Activated B cell treated with CpG ODN at 0.5 μM for 24 hours (primary cell): Measurements from ENCODE around the gene SLC8A2. TPM values are rescaled to one million over a fixed set of nuclear protein-coding genes. Genes with fewer than 3 reads are reported as not detected.
"Not testable (repeated sequence)": the region's sequence is repeated elsewhere in the genome, so short reads cannot be mapped to it uniquely, and the experiment has no call there.

Source experiments
- ATAC-seq: fragments of 200-7000 bp; cut with Tn5 transposase; one replicate; pipeline ENCODE4 v1.10.0; 2021; ENCODE audit warnings: low read depth, mild to moderate bottlenecking, moderate library complexity
- CTCF ChIA-PET: fragments of 350-600 bp; sonication (Branson Sonifier 250); formaldehyde crosslinking; loops from one replicate; lab custom pipeline; 2021; ENCODE audit warnings: antibody characterized with exemption; lab: Charles Lee
- POLR2A ChIA-PET: fragments of 350-600 bp; sonication (Branson Sonifier 250); formaldehyde crosslinking; loops from one replicate; lab custom pipeline; 2021; ENCODE audit warnings: antibody characterized with exemption; lab: Charles Lee
- DNase-seq: peaks from one replicate; pipeline ENCODE4 v3.0.0; 2022
- H3K27ac Mint-ChIP-seq: one replicate; pipeline ENCODE4 v1.8.0; 2020; ENCODE audit warnings: mixed read lengths
- H3K27me3 Mint-ChIP-seq: one replicate; pipeline ENCODE4 v1.8.0; 2021; ENCODE audit warnings: mixed read lengths
- H3K36me3 Mint-ChIP-seq: one replicate; pipeline ENCODE4 v1.8.0; 2021; ENCODE audit warnings: low read depth, mixed read lengths
- H3K4me1 Mint-ChIP-seq: one replicate; pipeline ENCODE4 v1.8.0; 2021; ENCODE audit warnings: mixed read lengths
- H3K4me3 Mint-ChIP-seq: one replicate; pipeline ENCODE4 v1.8.0; 2020; ENCODE audit warnings: mild to moderate bottlenecking, mixed read lengths
- H3K9me3 Mint-ChIP-seq: one replicate; pipeline ENCODE4 v1.8.0; 2020; ENCODE audit warnings: mixed read lengths
- CTCF ChIP-seq: fragments of 200-600 bp; IDR thresholded peaks from one replicate; pipeline ENCODE4 v1.8.0; 2022; ENCODE audit warnings: antibody characterized with exemption, mild to moderate bottlenecking
- intact Hi-C: fragments of 100-400 bp; cut with micrococcal nuclease; formaldehyde crosslinking; loops from one replicate; pipeline ENCODE4 v1.15.1; 2024
- total RNA-seq: library from RNA; stranded (reverse); gene quantifications from 2 replicates; pipeline ENCODE4 v1.2.3, GENCODE V29; 2022

SLC8A2 gene
- total RNA-seq, 1 donor from 2014 or later: not detected

DNA sequence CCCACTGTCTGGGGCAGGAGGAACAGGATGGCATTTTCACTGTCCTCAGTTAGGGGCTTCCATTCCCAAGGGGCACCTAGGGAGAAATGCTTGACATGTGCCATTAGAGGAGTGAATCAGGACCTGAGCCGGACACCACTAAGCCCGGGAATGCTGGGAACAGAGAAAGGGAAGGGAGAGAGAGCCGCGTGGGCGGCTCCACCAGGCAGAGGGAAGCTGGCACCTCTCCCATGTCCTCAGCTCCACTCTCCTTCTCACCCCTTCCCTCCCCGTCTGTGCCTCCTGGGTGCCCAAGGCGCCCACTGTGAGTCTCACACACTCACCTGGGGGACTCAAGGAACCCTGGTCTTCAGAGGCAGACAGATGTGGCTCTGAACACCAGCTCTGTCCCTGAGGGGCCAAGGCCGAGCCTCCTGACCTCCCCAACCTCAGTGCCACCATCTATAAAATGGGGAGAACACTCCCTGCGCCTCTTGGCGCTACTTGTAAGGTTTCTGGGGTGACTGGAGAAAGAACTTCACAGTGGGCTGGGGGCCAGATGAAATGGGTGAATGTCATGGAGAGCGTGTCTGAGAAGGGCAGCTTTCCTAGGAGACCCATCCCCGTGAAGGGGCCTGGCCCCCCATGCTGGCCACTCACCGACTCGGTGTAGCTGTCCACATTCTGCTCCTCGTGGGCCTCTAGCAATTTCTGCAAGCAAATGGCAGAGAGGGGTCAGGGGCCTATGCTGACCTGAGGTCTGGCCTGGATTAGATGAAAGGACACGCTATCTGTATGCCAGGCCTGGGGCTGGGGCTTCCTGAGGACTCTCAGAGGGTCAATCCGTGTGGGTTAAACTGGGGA lies 17.6 kb upstream of the SLC8A2 start:
- Mint-ChIP-seq H3K27me3 (no peaks in the 10 kb centered on the region), H3K4me1 (peaks cover 32% of the 10 kb centered on the region), H3K27ac (no peak overlapping the region), H3K4me3 (no peak overlapping the region), H3K9me3 (no peaks in the 10 kb centered on the region), H3K36me3 (peaks cover 53% of the 10 kb centered on the region)
- intact Hi-C loops: no loop called here
- ATAC-seq (no peak), DNase-seq (no peak)
- POLR2A ChIA-PET: interaction anchor here (0.7 kb wide), 1 partner anchor 29 kb away, joined by 5 read pairs; no protein-coding TSS in a partner anchor
- no peak for TF ChIP-seq CTCF
- CTCF ChIA-PET: no interaction called here

- Mint-ChIP-seq H3K27me3 (no peaks in the 10 kb centered on the region), H3K4me1 (peaks cover 42% of the 10 kb centered on the region), H3K4me3 (no peak overlapping the region), H3K9me3 (no peaks in the 10 kb centered on the region), H3K36me3 (peaks cover 48% of the 10 kb centered on the region), H3K27ac (no peak overlapping the region)
- no peak for ATAC-seq
- TF ChIP-seq CTCF: no peak
- no peak for DNase-seq
- CTCF ChIA-PET: no interaction called here
- intact Hi-C loops: no loop called here
- POLR2A ChIA-PET: no interaction called here
These were observed 16.1 kb upstream of the SLC8A2 start for GRCh38 chr19:47487551-47488515.

DNA sequence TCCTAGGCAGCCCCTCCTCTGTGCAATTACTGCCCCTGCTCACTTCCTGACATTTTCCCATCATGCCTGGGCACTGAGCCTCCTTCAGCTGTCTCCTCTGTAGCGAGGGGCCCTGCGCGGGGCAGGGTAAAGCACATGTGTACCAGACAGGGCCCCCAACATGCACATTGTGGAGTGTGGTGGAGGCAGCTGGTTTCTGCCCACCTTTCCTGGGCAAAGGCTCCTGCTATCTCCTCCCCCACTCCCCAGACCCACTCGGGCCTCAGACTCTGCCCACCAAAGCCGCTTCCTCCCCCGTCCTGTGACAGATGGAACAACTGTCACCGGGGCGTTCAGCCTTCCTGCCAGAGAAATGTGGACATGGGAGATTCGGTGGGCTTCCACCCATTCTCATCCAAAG lies 15.2 kb upstream of the SLC8A2 start:
- ATAC-seq: no peak
- CTCF ChIA-PET: no interaction called here
- intact Hi-C loops: no loop called here
- peaks cover 42% of the 10 kb centered on the region for H3K4me1 Mint-ChIP-seq
- no peaks in the 10 kb centered on the region for H3K27me3 Mint-ChIP-seq
- no peaks in the 10 kb centered on the region for H3K9me3 Mint-ChIP-seq
- peak overlapping the region; percentile 41 for H3K27ac Mint-ChIP-seq
- POLR2A ChIA-PET: no interaction called here
- no peak for DNase-seq
- TF ChIP-seq CTCF: no peak
- peaks cover 40% of the 10 kb centered on the region for H3K36me3 Mint-ChIP-seq
- no peak overlapping the region for H3K4me3 Mint-ChIP-seq

DNA sequence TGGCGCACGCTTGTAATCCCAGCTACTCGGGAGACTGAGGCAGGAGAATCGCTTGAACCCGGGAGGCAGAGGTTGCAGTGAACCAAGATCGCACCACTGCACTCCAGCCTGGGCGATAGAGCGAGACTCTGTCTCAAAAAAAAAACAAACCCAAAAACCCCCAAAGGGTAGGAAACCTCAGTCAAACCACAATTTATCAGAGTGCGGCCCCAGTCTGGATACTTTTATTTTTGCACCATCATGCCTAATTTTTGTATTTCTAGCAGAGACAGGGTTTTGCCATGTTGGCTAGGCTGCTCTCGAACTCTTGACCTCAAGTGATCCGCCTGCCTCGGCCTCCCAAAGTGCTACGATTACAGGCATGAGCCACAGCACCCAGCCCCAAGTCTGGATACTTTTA lies 14.5 kb upstream of the SLC8A2 start:
- H3K9me3 Mint-ChIP-seq, intact Hi-C loops, H3K27ac Mint-ChIP-seq, ATAC-seq, DNase-seq, POLR2A ChIA-PET, H3K4me3 Mint-ChIP-seq, CTCF ChIA-PET, H3K27me3 Mint-ChIP-seq: not testable (repeated sequence)
- Mint-ChIP-seq H3K4me1 (peaks cover 42% of the 10 kb centered on the region), H3K36me3 (peaks cover 33% of the 10 kb centered on the region)

DNA sequence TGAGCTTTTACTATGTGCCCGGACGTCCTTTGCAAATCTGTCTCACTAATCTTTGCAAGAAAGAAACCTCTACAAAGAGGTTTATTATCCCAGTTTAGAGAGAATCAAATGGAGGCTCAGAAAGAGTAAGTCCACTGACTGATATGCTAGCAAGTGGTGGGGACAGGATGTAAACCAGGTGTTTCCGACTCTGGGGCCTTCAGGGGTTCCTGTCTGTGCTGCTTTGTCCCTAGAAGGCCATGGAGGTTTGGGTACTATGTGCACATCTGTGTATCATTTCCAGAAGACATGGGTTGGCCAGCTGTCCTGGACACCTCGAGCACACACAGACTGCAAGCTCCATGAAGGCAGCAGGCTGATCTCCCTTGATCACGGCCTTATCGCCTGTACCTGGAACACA lies 13.5 kb upstream of the SLC8A2 start:
- Mint-ChIP-seq H3K4me1 (peaks cover 42% of the 10 kb centered on the region), H3K4me3 (peak overlapping the region; percentile 98), H3K27me3 (no peaks in the 10 kb centered on the region), H3K36me3 (peaks cover 25% of the 10 kb centered on the region), H3K27ac (peak overlapping the region; percentile 99), H3K9me3 (no peaks in the 10 kb centered on the region)
- no peak for DNase-seq
- intact Hi-C loops: loop anchor here (2.0 kb wide), 2 partner anchors 38 to 116 kb away; no protein-coding TSS in a partner anchor
- ChIA-PET POLR2A (interaction anchor here (0.7 to 2.0 kb wide), 5 partner anchors 11 to 134 kb away, joined by 4 to 6 read pairs (median 5); partner anchors contain the start of gene NAPA), CTCF (interaction anchor here (0.6 kb wide), 1 partner anchor 305 kb away, joined by 3 read pairs; no protein-coding TSS in a partner anchor)
- no peak for ATAC-seq
- no peak for TF ChIP-seq CTCF
